GM21576 (cell line): ENCODE measurements around the gene GRAMD1B.
"Not testable (repeated sequence)": the region's sequence is repeated elsewhere in the genome, so short reads cannot be mapped to it uniquely, and the experiment has no call there.

ENCODE experiments used
- ATAC-seq: cut with Tn5 transposase; IDR thresholded peaks from one replicate; pipeline ENCODE4 v1.9.1; 2021; ENCODE audit warnings: mild to moderate bottlenecking, moderate library complexity; ENCODE audit not compliant: unreplicated experiment

The GRAMD1B gene

DNA sequence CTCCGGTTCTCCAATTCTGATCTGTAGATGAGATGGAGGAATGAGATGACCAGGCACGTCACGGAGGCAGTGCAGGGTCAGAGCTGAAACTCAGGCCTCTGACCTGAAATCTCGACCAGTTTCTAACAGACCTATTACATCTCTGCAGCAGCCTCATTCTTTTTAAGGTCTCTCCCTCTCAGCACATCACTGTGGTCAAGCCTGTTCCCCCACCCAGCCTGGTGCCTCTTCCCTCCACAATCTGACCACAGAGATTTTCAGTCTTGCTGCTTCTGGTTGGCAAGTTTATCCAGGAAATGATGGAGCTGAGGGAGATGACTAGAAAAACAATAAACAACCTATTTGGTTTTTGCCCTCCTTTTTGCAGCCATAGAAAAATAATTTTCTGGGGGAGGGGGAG is 9.5 kb downstream of the GRAMD1B start:
- ATAC-seq = no peak

DNA sequence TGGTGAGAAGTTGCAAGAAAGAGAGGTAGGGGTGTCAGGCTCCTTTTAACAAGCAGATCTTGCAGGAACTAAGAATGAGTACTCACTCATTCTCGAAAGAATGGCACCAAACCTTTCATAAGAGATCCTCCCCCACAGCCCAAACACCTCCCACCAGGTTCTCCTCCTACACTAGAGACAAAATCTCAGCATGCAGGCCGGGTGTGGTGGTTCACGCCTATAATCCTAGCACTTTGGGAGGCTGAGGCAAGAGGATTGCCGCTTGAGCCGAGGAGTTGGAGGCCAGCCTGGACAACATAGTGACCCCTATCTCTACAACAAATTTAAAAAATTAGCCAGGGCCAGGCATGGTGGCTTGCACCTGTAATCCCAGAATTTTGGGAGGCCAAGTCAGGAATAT is 11.1 kb downstream of the GRAMD1B start:
- no peak for ATAC-seq

DNA sequence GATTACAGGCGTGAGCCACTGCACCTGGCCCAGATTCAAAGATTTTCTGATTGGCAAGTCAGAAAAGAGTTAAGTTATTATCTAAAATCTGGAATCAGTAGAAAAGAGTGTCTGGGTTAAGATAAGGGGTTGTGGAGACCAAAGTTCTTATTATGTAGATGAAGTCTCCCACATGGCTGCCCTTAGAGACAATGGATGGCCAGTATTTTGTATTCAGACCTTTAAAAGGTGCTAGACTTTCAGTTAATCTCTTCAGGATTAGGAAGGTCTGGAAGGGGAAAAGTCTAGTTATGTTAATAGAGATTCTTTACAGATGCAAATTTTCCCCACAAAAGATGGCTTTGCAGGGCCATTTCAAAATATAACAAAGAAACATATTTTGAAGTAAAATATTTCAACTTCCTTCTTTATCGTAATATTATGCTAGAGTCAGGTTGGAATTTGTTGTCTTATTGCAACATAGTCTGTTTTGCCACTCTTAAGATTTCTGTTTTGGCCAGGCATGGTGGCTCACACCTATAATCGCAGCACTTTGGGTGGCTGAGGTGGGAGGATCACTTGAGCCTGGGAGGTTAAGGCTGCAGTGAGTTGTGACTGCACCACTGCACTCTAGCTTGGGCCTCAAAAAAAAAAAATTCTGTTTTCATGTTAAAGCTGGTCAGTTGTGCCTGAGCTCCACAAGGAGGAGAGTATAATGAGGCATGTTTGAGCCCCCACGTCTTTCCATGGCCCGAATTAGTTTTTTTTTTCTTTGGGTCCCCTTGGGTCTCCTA is 14.0 kb downstream of the GRAMD1B start:
- ATAC-seq = no peak

DNA sequence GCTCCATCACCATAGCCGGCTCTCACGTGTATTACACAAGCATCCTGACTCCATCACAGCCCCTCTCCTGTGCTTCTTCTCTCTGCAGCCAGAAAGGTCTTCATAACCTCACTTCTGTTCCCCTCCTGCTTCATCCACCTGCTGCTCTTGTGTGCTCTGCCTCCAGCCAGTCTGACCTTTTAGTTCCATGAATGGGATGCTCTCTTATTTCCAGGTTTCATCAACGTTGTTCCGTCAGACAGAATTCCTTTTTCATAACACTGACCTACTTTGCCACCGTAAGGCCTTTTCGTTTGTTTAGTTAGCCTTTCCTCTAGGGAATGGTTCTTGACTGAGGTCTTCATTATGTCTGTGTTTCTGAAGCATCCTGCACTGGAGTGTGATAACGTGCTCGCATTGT is 18.8 kb downstream of the GRAMD1B start:
- no peak for ATAC-seq

DNA sequence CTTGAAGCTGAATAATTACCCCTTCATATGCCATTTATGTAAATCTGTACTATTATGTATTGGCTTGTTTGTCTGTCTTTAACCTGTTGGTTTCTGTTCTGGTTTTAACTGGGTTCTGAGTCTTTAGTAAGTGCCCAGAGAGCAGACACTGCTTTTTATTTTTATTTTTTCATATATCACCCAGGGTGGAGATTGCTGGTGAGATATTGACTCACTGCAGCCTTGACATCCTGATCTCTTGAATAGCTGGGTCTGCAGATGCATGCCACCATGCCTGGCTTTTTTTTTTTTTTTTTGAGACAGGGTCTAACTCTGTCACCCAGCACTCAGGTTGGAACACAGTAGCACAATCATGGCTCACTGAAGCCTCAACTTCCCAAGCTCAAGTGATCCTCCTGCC is 19.4 kb downstream of the GRAMD1B start:
- no peak for ATAC-seq

DNA sequence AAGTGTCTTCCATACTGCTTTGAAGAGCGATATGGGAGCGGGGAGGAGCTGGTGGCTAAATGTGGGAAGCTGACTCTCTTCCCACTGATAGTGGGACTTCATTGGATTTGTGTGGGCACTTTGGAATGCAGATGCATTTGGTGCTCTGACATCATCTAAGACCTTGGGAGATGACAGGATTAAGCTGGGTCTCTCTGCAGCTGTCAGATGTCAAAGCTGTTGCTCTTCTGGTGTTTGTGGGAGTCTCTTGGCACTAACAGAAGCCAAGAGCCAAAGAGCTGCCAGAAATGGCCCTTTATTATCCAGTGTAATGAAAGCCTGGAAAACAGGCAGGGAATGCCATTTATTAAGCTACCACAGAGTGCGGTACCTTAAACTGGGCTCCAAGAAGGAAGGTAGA is 20.6 kb downstream of the GRAMD1B start:
- ATAC-seq = no peak

DNA sequence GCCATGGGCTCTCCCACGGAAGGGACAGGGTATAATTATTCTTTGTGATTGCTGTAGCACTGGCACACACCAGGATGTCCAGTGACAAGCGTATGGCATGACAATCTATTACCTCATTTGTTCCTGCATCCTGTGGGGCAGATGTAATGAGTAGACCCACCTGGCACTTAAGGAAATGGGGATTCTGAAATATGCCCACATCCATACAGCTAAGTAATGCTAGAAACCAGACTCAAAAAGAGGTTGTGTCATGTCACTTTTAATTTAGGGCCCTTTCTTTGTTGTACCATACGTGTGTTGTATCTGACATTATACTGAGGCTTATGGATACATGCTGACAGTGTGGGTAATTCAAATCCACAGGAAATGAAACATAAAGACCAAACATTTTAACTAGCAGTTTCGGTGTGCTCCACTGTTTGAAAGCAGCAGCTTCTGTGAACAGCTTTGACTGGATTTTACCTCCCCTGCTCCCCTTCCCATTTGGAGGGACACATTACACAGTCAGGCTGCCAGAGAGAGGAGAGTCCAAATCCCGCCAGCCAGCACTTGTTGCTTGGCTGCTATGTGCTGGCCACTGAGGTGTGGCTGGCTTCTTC is 21.2 kb downstream of the GRAMD1B start:
- no peak for ATAC-seq

DNA sequence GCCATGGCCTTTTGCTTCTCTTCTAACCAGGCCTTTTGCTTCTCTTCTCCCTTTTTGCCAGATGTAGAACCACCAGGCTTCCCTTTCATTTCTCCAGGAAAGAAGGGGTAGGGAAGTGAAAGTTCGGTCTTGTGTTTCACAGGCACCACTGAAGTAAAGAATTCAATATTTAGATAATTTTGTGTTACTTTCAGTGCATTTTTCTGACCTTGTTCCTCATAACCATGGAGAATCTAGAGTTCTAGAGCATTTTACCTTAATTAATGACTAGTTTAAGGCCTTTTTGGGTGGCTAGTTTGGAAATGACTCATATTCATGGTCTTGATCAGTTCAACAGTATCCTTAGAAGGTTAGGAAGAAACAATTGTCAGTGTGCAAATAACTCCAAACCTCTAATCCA is 22.7 kb downstream of the GRAMD1B start:
- no peak for ATAC-seq

DNA sequence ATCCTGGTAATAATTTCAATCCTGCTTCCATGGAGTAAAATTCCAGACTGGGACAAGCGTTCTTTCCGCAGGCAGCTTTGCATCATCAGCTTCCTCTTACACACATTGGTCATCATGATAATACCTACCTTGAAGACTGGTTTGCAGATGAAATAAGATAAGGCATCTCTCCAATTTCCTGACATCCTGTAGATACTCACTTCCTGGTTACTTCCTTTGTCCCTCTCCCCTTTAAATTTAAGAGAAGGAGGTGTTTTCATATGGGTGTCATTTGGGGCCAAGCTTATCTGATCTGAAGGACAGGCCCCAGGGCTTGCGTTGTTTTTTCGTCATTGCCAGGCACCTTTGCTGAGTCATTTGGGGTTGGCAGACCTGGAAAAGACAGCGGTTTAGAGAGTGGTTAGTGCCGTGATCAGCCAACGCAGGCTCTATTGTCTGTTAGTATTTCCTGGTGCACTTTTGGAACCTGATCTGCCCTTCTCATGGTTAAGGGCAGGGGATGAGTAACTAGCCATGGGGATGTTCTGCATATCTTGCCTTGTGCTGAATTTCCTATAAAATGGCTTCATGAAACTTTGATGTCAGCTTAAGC is 24.1 kb downstream of the GRAMD1B start:
- ATAC-seq = no peak

DNA sequence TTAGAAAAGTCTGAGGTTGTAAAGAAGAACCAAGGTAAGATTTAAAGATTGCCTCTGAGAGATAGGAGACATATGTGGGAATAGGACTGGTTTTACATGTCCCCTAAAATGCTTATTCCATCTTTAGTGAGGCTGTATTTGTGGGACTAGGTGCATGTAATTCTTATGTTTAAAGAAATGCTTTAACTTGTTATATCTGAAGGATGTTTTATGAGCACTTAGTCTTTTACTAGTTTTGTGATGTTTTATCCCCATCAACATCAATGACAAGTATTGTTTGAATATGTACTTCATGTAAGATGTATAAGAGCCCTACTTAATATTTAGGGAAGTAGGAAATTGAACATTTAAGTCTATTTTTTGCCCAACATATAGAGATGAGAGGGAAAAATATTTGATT is 24.7 kb downstream of the GRAMD1B start:
- no peak for ATAC-seq

DNA sequence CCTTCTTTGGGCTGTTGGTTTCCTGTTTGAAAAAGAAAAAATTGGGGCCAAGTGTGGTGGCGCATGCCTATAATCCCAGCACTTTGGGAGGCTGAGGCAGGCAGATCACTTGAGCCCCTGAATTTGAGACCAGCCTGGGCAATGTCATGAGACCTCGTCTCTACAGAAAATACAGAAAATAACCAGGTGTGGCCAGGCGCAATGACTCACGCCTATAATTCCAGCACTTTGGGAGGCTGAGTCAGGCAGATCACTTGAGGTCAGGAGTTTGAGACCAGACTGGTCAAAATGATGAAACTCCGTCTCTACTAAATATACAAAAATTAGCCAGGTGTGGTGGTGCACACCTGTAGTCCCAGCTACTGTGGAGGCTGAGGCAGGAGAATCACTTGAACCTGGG is 26.4 kb downstream of the GRAMD1B start:
- ATAC-seq = not testable (repeated sequence)

DNA sequence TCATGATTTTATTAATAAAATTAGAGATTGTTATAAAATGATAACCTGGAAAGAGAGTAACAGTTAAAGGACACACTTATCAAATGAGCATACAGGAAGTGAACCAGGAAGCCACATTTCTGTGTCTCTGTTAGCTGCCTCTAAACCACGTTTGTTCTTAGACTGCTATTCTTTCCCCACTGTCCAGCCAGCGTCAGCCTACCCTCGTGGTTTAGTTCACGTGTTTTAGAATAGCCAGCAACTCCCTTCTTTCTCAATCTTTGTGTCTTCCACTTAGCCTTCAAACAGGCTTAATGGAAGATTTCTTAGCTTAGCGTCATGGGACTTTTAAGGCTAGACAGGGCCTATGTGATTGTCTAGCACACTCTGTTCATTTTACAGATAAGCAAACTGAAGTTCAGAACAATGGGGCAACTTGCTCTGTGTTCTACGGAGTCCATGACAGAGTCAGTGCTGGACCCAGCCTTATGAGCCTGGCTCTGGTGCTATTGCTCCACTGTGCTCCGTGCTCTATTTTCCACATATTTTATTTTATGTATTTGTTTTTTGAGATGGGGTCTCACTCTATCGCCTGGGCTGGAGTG is 27.2 kb downstream of the GRAMD1B start:
- no peak for ATAC-seq

DNA sequence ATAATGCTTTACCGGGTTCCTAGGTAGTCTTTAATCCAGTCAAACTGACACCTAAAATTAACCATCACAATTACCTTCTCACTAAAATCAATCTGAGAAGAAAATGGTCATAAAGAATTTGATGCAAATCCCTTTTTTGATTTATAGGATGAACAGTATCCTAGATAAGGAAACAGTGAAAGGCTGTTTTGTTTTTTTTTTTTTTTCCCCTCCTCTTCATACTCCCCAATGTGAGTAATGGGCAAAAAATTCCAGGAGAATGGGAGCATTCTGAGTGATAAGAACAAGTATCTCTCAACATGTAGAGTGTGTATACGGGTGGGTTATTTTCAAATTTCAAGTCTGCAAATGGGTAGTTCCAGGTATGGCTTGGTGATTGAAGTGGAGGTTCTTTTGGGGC is 28.4 kb downstream of the GRAMD1B start:
- no peak for ATAC-seq

DNA sequence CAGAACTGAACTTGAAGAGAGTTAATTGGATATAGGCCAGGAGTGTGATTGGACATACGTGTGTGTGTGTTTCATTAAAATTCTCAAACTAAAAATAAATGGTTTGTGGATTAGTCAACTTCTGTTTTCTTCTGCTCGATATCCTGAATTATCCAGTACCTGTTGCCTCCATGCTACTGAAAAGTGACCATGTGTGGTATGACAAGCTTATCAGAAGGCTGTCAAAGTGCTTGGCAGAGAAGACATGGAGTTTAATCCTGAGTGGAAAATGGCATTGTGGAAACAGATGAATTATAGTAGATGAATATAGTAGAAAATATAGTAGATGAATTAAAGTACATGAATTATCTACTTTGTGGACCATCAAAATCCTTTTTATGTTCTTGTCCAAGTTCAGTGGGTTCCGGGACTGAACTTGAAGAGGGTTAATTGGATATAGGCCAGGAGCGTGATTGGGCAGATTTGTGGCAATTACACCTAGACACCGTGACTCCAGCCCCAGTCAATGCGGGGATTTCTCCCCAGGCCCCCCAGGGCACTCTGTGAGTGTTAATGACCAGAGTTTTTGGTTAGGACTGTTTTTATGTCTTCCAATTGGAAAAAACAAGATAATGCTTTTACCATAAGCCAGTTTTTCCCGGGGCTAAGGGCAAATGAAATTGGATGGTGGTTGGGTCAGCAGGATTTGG is 30.1 kb downstream of the GRAMD1B start:
- ATAC-seq = no peak

DNA sequence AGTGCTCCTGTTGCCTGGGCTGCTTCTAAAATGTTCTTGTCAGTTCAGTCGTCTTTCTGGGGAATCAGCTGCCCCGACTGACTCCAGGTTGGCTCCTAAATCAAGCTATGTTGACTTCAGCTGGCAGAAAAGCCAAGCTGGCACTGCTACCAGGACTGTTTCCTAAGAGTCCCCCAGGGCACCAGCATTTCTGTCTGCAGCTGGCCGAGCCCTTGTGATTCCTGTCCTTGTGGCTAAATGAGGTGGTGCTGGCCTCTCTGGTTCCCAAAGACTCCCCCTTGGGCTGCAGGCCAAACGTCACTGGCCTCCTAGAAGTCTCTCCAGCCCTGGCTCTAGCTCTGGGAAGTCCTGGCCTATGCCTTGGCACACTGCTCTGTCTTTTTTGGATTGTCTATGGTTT is 31.1 kb downstream of the GRAMD1B start:
- no peak for ATAC-seq

DNA sequence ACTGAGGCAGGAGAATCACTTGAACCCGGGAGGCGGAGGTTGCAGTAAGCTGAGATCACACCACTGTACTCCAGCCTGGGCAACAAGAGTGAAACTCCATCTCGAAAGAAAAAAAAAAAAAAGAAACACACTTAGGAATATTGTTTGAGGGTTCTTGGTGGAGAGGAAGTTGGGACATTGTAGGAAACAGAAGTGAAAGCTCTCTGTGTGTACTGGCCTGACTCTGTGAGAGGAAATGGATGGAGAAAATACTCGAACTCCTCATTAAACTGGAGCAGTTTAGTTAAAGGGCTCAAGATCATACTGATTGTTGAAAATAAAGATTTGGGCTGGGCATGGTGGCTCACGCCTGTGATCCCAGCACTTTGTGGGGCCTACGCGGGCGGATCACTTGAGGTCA is 35.6 kb downstream of the GRAMD1B start:
- ATAC-seq = not testable (repeated sequence)

DNA sequence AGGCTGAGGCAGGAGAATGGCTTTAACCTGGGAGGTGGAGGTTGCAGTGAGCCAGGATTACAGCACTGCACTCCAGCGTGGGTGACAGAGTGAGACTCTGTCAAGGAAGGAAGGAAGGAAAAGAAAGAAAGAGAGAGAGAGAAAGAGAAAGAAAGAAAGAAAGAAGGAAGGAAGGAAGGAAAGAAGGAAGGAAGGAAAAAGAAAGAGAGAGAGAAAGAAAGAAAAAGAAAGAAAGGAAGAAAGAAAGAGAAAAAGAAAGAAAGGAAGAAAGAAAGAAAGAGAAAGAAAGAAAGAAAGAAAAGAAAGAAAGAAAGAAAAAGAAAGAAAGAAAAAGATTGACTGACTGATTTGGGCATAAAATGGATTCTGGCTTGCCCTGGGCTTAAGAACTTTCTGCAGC is 36.1 kb downstream of the GRAMD1B start:
- not testable (repeated sequence) for ATAC-seq

DNA sequence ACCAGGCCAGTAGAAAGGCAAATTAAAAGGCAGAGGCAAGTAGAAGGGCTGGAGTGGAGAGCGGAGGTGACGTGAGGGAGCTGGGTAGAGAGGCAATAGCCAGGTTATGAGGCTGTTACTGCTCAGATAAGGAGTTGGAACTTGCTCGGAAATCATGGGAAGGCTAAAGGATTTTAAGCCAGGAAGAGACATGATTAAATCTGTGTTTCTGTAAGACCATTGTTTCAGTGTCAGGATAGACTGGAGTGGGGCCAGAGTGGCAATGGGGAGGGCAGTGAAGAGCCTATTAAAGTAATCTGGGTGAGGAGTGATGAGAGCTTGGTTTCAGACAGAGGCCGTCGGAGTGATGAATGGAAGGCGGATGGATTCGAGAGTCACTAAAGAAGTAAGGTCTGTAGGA is 39.0 kb downstream of the GRAMD1B start:
- no peak for ATAC-seq

DNA sequence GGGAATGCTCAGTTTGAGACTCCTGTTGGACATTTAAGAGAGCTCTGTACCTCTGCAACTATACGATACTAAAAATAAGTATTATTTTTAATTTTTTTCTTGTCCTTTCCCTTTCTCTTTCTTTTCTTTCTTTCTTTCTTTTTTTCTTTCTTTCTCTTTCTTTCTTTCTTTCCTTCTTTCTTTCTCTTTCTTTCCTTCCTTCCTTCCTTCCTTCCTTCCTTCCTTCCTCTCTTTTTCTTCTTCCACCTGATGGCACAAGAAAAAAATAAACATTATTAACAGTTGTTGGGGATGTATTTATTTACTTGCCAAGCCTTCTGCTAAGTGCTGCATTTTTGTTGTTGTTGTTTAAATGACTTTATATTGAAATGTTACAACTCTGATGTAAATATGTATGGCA is 39.5 kb downstream of the GRAMD1B start:
- no peak for ATAC-seq

DNA sequence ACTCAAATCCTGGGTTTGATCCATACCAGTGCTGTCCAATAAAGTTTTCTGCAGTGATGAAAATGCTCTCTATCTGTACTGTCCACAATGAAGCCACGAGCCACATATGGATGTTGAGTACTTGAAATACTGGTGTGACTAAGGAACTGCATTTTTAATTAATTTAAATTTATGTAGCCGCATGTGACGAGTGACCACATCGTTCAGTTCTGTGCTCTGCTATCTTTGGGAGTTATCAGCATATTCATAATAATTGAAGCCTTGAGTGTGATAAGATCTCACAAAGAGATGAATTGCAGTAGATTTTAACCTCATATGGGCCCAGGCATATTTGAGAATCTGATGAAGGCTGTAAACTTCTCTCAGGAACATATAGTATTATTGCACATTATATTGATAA is 40.8 kb downstream of the GRAMD1B start:
- no peak for ATAC-seq

DNA sequence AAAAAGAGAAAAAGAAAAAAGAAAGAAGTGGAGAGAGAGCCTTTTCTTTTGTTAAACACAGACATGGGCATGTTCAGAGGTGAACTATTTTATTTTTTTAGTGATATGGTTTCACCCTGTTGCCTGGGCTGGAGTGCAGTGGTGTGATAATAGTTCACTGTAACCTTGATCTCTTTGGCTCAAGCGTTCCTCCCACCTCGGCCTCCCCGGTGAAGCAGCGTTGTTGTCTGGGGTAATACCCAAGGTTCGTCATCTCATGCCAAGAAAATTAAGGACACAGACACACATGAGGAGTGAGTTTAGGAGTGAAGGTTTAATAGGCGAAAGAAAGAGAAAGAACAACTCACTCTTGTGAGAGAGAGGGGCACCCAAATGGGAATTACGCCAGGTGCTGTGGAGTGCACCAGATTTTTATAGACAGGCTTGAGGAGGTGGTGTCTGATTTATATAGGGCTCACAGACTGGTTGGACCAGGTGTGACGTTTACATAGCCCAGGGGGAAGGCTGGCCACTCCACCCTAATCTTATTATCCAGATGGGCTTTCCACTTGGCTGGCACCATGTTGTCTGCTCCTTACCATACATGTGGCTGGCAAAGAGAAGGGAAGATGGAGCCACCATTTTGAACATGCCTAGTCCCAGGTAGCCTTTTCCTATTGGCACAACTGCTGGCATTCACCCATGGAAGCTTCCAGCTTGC is 42.3 kb downstream of the GRAMD1B start:
- no peak for ATAC-seq
